Glomerular endothelial cell (primary cell): ENCODE measurements around the gene EFCC1. TPM values are rescaled to one million over a fixed set of nuclear protein-coding genes. Genes with fewer than 3 reads are reported as not detected.

ENCODE experiments used
- DNase-seq: peaks from one replicate; pipeline ENCODE4 v3.0.0-alpha.2; 2011; ENCODE audit warnings: low read depth, low spot score; ENCODE audit errors: extremely low read depth
- total RNA-seq: library from RNA; depleted of rRNA; stranded (reverse); fragments of >200 nt; gene quantifications from 2 replicates; pipeline ENCODE4 v1.2.3, GENCODE V29; 2015

EFCC1 gene
- total RNA-seq, 1 donor from 2014 or later: 3.0 TPM

GRCh38 chr3:128994173-128994512, 7.0 kb upstream of the EFCC1 start:
- DNase-seq: no peak

- no peak for DNase-seq
These were observed 6.2 kb upstream of the EFCC1 start for GRCh38 chr3:128994581-128995546.

GRCh38 chr3:128995737-128996136, 5.4 kb upstream of the EFCC1 start:
- no peak for DNase-seq

- DNase-seq: no peak
These were observed 4.9 kb upstream of the EFCC1 start for GRCh38 chr3:128996200-128996599.

- DNase-seq: no peak
These were observed 4.4 kb upstream of the EFCC1 start for GRCh38 chr3:128996726-128997125.

- DNase-seq: no peak
These were observed 3.5 kb upstream of the EFCC1 start for GRCh38 chr3:128997486-128998133.

GRCh38 chr3:128998561-128998960, 2.5 kb upstream of the EFCC1 start:
- DNase-seq: no peak

GRCh38 chr3:128999102-128999501, 2.0 kb upstream of the EFCC1 start:
- no peak for DNase-seq

- no peak for DNase-seq
These were observed 383 bp upstream of the EFCC1 start for GRCh38 chr3:129000742-129001100.

GRCh38 chr3:129001806-129002572, 885 bp downstream of the EFCC1 start:
- no peak for DNase-seq

GRCh38 chr3:129002573-129003569, 1.8 kb downstream of the EFCC1 start:
- no peak for DNase-seq

GRCh38 chr3:129003578-129004112, 2.5 kb downstream of the EFCC1 start:
- no peak for DNase-seq

GRCh38 chr3:129004639-129005295, 3.7 kb downstream of the EFCC1 start:
- no peak for DNase-seq

GRCh38 chr3:129005526-129006303, 4.6 kb downstream of the EFCC1 start:
- no peak for DNase-seq

GRCh38 chr3:129006864-129007263, 5.8 kb downstream of the EFCC1 start:
- no peak for DNase-seq

- DNase-seq: no peak
These were observed 6.7 kb downstream of the EFCC1 start for GRCh38 chr3:129007792-129008191.

- DNase-seq: no peak
These were observed 8.2 kb downstream of the EFCC1 start for GRCh38 chr3:129009266-129009665.

- no peak for DNase-seq
These were observed 9.3 kb downstream of the EFCC1 start for GRCh38 chr3:129010310-129010956.
